ENCODE measurements around the gene PLEKHG4.

PLEKHG4 gene

DNA sequence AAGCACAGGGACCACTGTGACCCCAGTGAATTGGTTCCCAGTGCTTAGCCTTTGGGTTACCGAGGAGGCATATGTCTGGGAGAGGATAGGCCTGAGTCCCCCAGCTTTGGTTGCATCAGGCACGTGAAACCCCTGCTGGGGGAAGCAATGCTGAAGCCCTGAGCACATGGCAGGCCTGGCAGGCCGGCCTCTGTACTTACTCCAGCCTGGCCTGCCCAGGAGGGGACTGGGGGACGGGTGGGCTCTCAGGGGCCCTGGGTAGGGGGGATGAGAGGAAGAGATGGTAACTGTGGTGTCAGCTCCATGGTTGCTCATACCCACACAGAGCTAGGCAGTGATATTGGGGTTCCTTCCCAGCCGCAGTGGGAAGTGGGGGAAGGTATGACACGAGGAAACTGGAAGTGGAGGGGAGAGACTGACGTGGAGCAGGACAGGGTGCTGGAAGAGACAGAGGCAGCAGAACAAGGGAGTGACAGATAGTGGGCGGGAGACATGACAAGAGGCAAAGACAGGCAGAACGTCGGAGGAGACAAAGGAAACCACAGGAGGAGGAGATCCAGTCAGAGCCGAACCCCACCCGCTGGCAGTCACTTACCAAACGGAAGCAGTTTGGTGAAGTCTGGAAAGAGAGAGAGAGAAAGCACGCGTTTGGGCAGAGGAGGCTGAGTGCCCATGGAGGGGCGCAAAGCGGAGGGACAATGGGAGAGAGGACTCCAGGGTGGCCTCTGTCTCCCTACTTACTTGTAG lies 43.3 kb upstream of the PLEKHG4 start:
- H3K4me3 ChIP-seq (ENCODE audit: low read depth, low read length): no peak overlapping the region
- TF ChIP-seq, protein P1, sequence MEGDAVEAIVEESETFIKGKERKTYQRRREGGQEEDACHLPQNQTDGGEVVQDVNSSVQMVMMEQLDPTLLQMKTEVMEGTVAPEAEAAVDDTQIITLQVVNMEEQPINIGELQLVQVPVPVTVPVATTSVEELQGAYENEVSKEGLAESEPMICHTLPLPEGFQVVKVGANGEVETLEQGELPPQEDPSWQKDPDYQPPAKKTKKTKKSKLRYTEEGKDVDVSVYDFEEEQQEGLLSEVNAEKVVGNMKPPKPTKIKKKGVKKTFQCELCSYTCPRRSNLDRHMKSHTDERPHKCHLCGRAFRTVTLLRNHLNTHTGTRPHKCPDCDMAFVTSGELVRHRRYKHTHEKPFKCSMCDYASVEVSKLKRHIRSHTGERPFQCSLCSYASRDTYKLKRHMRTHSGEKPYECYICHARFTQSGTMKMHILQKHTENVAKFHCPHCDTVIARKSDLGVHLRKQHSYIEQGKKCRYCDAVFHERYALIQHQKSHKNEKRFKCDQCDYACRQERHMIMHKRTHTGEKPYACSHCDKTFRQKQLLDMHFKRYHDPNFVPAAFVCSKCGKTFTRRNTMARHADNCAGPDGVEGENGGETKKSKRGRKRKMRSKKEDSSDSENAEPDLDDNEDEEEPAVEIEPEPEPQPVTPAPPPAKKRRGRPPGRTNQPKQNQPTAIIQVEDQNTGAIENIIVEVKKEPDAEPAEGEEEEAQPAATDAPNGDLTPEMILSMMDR (conservative IDR thresholded peaks at IDR 0.05; ENCODE audit: low read depth, low read length): no peak
- no peak for DNase-seq (ENCODE audit: low read depth)

DNA sequence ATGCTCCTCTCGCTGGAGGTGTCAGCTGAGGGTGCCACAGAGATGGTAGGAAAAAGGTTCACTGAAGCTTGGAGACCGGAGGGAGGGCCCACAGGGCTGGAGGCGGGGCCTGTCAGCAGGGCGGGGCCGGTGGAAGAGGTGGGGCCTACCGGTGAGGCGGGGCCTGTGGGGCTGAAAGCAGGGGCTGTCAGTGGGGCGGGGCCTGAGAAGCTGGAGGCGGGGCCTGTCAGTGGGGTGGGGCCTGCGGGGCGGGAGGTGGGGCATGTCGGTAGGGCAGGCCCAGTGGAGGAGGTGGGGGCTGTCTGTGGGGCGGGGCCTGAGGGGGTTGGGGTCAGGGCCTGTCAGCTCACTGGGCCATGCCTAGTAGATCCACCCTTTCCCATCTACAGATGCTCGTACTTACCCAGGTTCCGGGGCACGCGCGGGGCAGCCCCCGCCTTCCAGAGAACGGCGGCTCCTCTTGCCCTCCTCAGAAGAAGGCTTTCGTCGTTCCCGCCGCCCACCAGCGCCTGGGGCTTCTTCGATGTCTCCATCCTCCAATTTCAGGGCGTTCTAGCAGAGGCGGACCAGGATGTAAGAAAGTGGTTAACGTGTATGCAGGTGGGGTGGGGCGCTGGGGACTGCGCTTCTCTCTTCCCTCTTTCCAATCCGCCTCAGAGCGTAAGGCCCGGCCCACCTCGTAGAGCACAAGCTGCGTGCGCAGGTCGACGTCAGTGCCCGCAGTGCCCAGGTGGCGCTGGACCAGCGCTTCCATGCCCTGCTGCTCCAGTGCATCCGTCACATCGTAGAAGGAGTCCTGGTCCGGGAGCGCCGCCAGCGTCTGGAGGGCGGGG lies 42.6 kb upstream of the PLEKHG4 start:
- TF ChIP-seq, protein P1 (conservative IDR thresholded peaks at IDR 0.05; ENCODE audit: low read depth, low read length): no peak
- no peak overlapping the region for H3K4me3 ChIP-seq (ENCODE audit: low read depth, low read length)
- peak; percentile 60 for DNase-seq (ENCODE audit: low read depth)

DNA sequence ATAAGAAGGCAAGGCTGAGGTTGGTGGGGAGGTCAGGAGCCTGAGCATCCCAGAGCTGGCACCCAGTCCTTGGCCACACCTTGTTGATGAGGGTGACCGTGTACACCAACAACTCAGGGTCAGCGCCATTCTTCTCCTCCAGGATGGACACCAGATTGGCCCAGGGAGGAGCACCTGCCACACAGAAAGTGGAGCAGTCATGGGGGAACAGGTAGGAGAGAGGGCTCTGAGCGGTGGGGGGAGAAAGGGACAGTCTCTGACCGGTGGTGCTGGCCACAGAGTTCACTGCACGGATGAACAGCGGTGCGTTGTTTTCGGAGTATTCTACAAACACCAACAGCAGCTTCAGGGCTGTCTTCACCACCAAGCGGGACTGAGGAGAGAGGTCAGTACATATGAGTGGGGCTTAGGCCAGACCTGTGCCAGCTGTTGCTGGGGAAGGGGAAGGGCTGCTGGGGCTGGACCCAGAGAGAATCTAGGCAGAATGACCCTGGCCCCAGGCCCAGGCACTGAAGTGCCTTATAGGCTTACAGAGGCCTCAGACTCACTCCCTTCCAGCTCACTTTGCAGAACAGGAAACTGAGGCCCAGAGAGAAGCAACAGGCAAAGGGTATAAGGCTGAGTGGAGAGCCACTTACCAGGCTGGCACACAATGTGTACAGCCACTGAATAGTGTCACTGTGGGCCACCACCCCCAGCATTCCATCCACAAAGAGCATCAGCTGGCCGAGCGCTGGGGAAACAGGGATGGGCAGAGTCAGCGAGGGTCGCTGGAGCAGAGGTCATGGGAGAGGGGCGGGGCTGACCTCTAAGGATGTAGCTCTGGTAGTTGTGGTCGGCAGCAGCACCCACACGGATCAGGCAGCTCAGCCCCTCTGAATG lies 41.7 kb upstream of the PLEKHG4 start:
- TF ChIP-seq, protein P1 (conservative IDR thresholded peaks at IDR 0.05; ENCODE audit: low read depth, low read length): no peak
- H3K4me3 ChIP-seq (ENCODE audit: low read depth, low read length): no peak overlapping the region
- no peak for DNase-seq (ENCODE audit: low read depth)

DNA sequence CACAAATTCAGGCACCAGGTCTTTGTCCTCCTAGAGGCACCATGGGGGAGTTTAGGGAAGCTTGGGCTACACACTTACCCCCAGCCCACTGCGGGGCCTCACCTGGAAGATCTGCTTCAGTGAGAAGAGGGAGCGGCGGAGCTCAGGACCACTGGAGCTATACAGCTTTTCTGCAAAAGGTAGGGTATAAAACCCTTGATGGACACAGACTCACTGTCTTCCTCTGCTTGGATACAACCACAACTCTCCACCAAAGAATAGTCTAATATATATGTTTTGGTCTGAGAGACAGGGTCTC lies 41.1 kb upstream of the PLEKHG4 start:
- no peak for DNase-seq (ENCODE audit: low read depth)

DNA sequence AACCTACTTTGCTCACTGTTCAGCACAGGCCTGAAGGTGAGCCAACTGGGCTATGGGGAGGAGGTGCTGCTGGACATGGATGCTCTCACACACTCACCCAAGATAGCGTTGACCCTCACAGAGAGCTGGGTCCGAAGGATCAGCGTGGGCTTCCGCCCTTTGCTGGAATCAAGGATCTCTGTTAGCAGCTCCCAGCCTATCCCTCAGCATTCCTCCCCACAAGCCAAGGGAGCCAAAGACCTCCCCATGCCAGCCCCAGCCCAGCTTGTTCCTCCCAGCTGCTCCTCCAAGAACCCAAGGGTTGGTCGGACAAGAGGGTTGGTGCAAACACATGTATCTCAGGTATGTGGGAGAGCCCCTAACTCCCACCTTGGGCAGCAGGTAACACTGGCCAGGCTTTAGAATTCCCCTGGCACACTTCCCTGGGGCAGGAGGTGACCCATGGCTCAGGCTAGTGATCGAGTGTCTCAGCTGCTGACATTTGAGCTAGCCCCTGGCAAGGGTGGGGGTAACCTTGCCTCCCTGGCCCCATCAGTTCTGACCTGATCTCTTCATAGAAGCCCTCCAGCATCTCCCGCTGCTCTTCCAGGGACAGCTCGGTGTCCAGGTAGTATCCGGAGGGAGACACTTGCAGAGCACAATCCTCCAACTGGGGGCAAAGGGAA lies 40.4 kb upstream of the PLEKHG4 start:
- DNase-seq (ENCODE audit: low read depth): no peak
- no peak overlapping the region for H3K4me3 ChIP-seq (ENCODE audit: low read depth, low read length)
- TF ChIP-seq, protein P1 (conservative IDR thresholded peaks at IDR 0.05; ENCODE audit: low read depth, low read length): no peak

More for the DNA sequence above, 41.1 kb upstream of the PLEKHG4 start:
- TF ChIP-seq, protein P1 (conservative IDR thresholded peaks at IDR 0.05; ENCODE audit: low read depth, low read length): no peak
- H3K4me3 ChIP-seq (ENCODE audit: low read depth, low read length): no peak overlapping the region

DNA sequence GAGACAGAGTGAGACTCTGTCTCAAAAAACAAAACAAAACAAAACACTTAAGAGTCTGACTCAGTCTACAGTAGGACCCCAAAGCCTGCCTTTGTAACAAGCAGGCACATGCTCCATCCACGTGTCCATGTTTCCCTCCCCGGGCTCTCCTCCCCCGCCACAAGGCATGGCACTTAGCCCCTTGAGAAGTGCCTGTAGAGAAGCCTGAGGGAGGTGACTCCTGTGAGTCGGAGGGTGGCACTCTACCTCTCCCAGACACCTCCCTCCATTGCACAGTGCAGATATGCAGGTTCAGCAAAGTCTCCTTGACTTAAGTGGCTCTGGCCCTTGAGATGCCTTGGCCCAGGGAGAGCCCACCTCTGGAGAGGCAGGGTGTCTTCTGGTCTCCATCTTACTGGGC lies 38.8 kb upstream of the PLEKHG4 start:
- TF ChIP-seq, protein P1 (conservative IDR thresholded peaks at IDR 0.05; ENCODE audit: low read depth, low read length): no peak
- no peak overlapping the region for H3K4me3 ChIP-seq (ENCODE audit: low read depth, low read length)
- peak; percentile 27 for DNase-seq (ENCODE audit: low read depth)
